Smooth muscle cell (in vitro differentiated cells): ENCODE measurements around the gene EIF3K. TPM values are rescaled to one million over a fixed set of nuclear protein-coding genes. Genes with fewer than 3 reads are reported as not detected.

Source experiments
- DNase-seq: peaks from one replicate; lab custom pipeline; 2025; ENCODE audit not compliant: unreplicated experiment; lab: John Stamatoyannopoulos, UW
- H2AFZ ChIP-seq: fragments of 200-600 bp; sonication (generic); 2 replicates; pipeline ENCODE4 v1.6.0; 2016; ENCODE audit warnings: antibody characterized with exemption, low read depth, mild to moderate bottlenecking
- H3F3A ChIP-seq: fragments of 200-600 bp; sonication (generic); 2 replicates; pipeline ENCODE4 v1.6.0; 2017; ENCODE audit warnings: antibody characterized with exemption, low read depth
- H3K27ac ChIP-seq: fragments of 200-600 bp; sonication (generic); 2 replicates; pipeline ENCODE4 v1.5.1; 2016; ENCODE audit warnings: low read depth, mild to moderate bottlenecking
- H3K27me3 ChIP-seq: fragments of 200-600 bp; sonication (generic); 2 replicates; pipeline ENCODE4 v1.6.1; 2016; ENCODE audit warnings: low read depth, mild to moderate bottlenecking
- H3K36me3 ChIP-seq: fragments of 200-600 bp; sonication (generic); 2 replicates; pipeline ENCODE4 v1.5.1; 2016; ENCODE audit warnings: low read depth
- H3K4me1 ChIP-seq: fragments of 200-600 bp; sonication (generic); 2 replicates; pipeline ENCODE4 v1.5.1; 2016; ENCODE audit warnings: low read depth
- H3K4me2 ChIP-seq: fragments of 200-600 bp; sonication (generic); 2 replicates; pipeline ENCODE4 v1.6.0; 2016; ENCODE audit warnings: mild to moderate bottlenecking
- H3K4me3 ChIP-seq: fragments of 200-600 bp; sonication (generic); 2 replicates; pipeline ENCODE4 v1.5.1; 2016; ENCODE audit warnings: mild to moderate bottlenecking
- H3K79me2 ChIP-seq: fragments of 200-600 bp; sonication (generic); 2 replicates; pipeline ENCODE4 v1.6.0; 2016; ENCODE audit warnings: low read depth, mild to moderate bottlenecking
- H3K9ac ChIP-seq: fragments of 200-600 bp; sonication (generic); 2 replicates; pipeline ENCODE4 v1.6.0; 2016; ENCODE audit warnings: low read depth
- H3K9me3 ChIP-seq: fragments of 200-600 bp; sonication (generic); replicated peaks from 2 replicates; pipeline ENCODE4 v1.5.1; 2016; ENCODE audit warnings: low read depth
- H4K20me1 ChIP-seq: fragments of 200-600 bp; sonication (generic); 2 replicates; pipeline ENCODE4 v1.6.0; 2016; ENCODE audit warnings: low read depth
- WGBS: methylation state at CpG from one replicate; pipeline ENCODE4 v1.1.7; 2016; ENCODE audit warnings: low lambda C conversion rate; 5-methylcytosine and 5-hydroxymethylcytosine counted together
- polyA plus RNA-seq: library from polyadenylated mRNA; unstranded; fragments of >200 nt; fragmentation: Nextera tagmentation; extraction: Ambion mirVana; gene quantifications from 2 replicates; pipeline ENCODE4 v1.2.1, GENCODE V29; 2016
- total RNA-seq: library from RNA; depleted of rRNA; stranded (reverse); fragments of >200 nt; gene quantifications from 2 replicates; pipeline ENCODE4 v1.2.3, GENCODE V29; 2014
- TF ChIP-seq, protein P1 (sequence below): fragments of 200-600 bp; sonication (generic); IDR thresholded peaks from 2 replicates; pipeline ENCODE4 v1.5.1; 2017; ENCODE audit warnings: borderline replicate concordance, mild to moderate bottlenecking, antibody characterized with exemption; ENCODE audit not compliant: insufficient read depth, poor library complexity, severe bottlenecking

EIF3K gene, protein sequence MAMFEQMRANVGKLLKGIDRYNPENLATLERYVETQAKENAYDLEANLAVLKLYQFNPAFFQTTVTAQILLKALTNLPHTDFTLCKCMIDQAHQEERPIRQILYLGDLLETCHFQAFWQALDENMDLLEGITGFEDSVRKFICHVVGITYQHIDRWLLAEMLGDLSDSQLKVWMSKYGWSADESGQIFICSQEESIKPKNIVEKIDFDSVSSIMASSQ
- total RNA-seq: 324 and 334 TPM in 2 replicates
- 178 and 181 TPM in 2 replicates for polyA plus RNA-seq

DNA sequence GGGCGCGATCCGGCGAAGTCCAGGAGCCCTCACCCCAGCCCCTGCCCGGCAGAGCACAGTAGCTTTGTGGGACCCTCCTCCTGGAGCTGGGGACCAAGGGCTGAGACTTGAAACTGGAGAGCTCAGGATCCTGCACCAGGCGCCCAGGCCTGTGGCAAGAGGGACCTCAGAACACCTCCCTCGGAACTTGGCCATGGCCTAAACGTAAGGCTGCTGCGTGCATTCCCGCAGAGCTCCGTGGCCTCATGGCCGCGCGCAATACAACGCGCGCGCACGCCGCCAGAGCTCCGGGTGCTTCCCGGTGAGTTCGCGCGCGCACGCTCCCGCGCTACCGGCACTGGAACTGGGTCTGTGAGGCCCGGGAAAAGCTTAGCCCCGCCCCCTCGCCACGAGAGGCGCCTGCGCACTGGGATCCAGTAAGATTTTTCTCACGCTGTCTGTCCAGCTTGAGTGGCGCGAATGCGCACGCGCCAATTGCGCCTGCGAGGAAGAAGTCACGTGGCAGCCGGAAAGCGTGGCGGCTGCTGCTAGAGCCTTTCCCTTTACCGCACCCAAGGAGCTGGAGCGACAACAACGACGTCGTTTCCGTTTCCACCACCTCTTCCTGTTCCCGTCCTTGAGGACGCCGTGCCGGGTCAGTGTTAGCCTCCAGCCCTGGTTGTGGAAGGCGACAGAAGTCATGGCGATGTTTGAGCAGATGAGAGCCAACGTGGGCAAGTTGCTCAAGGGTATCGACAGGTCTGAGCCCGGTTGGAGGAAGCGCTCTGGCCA is at the start of gene EIF3K:
EIF3K (plus strand) TSS at position 599 of the 771 bp plus-strand sequence; CDS start at position 680, 81 bp downstream.
- WGBS: 4% methylated on average over 64 of the region's 64 CpGs
- Histone ChIP-seq H3K27ac (peak within 1 kb of the TSS; percentile 50), H3K27me3 (no peaks in the 10 kb centered on the region), H3K9ac (peak within 1 kb of the TSS; percentile 86), H4K20me1 (no peaks in the 10 kb centered on the region), H3K4me3 (peak within 1 kb of the TSS; percentile 79), H2AFZ (peak within 1 kb of the TSS; percentile 80), H3K4me1 (peaks cover 13% of the 10 kb centered on the region), H3F3A (no peaks in the 10 kb centered on the region), H3K36me3 (no peaks in the 10 kb centered on the region), H3K79me2 (peaks cover 25% of the 10 kb centered on the region), H3K9me3 (no peaks in the 10 kb centered on the region), H3K4me2 (peak within 1 kb of the TSS; percentile 96)
- peak; percentile 98 for DNase-seq
- TF ChIP-seq, protein P1, sequence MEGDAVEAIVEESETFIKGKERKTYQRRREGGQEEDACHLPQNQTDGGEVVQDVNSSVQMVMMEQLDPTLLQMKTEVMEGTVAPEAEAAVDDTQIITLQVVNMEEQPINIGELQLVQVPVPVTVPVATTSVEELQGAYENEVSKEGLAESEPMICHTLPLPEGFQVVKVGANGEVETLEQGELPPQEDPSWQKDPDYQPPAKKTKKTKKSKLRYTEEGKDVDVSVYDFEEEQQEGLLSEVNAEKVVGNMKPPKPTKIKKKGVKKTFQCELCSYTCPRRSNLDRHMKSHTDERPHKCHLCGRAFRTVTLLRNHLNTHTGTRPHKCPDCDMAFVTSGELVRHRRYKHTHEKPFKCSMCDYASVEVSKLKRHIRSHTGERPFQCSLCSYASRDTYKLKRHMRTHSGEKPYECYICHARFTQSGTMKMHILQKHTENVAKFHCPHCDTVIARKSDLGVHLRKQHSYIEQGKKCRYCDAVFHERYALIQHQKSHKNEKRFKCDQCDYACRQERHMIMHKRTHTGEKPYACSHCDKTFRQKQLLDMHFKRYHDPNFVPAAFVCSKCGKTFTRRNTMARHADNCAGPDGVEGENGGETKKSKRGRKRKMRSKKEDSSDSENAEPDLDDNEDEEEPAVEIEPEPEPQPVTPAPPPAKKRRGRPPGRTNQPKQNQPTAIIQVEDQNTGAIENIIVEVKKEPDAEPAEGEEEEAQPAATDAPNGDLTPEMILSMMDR: no peak

DNA sequence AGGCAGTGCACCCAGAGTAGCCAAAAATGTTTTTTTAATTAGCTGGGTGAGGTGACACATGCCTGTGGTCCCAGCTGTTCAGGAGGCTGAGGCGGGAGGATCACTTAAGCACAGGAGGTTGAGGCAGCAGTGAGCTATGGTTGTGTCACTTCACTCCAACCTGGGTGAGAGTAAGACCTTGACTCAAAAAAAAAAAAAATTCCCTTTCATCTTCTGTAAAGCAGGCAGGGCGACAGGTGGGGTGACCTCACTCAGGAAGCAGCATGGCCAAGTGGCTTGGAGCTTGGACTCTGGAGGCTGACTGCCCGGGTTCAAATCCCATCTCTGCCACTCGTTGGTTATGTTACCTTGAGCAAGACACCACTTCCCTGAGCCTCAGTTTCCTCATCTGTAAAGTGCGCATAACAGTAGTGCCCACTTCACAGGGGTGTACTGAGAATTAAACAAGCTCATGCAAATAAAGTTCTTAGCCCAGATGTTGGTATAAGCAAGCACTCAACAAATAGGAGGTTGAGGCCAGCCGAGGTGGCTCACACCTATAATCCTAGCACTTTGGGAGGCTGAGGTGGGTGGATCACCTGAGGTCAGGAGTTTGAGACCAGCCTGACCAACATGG is 49.5 kb upstream of the EIF3K start:
- Histone ChIP-seq H3K9me3 (no peaks in the 10 kb centered on the region), H3F3A (no peaks in the 10 kb centered on the region), H3K36me3 (no peaks in the 10 kb centered on the region), H3K9ac (no peak overlapping the region), H3K27me3 (no peaks in the 10 kb centered on the region), H3K4me1 (no peaks in the 10 kb centered on the region), H3K27ac (no peak overlapping the region), H3K4me3 (no peak overlapping the region), H3K79me2 (no peaks in the 10 kb centered on the region), H2AFZ (no peak overlapping the region), H4K20me1 (no peaks in the 10 kb centered on the region), H3K4me2 (no peak overlapping the region)
- DNase-seq: no peak
- 97% methylated on average over 6 of the region's 6 CpGs for WGBS
- TF ChIP-seq, protein P1: no peak

DNA sequence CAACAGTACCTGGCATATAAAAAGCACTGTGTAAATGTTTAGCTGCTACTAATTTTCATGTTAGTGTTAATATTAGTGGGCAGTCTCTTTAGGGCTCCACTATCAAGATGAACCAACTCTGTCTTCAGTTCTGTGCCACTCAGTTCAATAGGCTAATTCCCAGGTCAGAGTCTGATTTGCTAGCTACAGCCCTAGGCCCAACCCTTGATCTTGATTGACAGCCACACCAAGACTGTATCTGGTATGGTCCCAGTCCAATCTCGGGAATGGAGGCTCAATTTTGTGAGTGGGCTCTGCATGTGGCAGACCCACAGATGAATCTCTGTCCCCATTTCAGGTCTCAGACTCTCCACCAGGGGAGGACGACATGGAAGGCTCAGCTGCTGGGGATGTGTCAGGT is 47.3 kb upstream of the EIF3K start:
- Histone ChIP-seq H3K4me3 (no peak overlapping the region), H3K79me2 (no peaks in the 10 kb centered on the region), H3K27me3 (no peaks in the 10 kb centered on the region), H3K36me3 (no peaks in the 10 kb centered on the region), H4K20me1 (no peaks in the 10 kb centered on the region), H3F3A (no peaks in the 10 kb centered on the region), H3K27ac (no peak overlapping the region), H2AFZ (no peak overlapping the region), H3K4me1 (no peaks in the 10 kb centered on the region), H3K9me3 (no peaks in the 10 kb centered on the region), H3K9ac (no peak overlapping the region), H3K4me2 (no peak overlapping the region)
- no peak for DNase-seq
- TF ChIP-seq, protein P1: no peak
- 86% methylated on average over 2 of the region's 2 CpGs for WGBS
